Stimulated activated CD8-positive, alpha-beta memory T cell treated with anti-CD3 and anti-CD28 coated beads, Interleukin-4, amount 100 ng/mL, for 48 hours (primary cell): Measurements from ENCODE around the gene GGACT.

ENCODE experiments used
- DNase-seq: peaks from one replicate; pipeline ENCODE4 v3.0.0-alpha.2; 2020

GGACT gene

DNA sequence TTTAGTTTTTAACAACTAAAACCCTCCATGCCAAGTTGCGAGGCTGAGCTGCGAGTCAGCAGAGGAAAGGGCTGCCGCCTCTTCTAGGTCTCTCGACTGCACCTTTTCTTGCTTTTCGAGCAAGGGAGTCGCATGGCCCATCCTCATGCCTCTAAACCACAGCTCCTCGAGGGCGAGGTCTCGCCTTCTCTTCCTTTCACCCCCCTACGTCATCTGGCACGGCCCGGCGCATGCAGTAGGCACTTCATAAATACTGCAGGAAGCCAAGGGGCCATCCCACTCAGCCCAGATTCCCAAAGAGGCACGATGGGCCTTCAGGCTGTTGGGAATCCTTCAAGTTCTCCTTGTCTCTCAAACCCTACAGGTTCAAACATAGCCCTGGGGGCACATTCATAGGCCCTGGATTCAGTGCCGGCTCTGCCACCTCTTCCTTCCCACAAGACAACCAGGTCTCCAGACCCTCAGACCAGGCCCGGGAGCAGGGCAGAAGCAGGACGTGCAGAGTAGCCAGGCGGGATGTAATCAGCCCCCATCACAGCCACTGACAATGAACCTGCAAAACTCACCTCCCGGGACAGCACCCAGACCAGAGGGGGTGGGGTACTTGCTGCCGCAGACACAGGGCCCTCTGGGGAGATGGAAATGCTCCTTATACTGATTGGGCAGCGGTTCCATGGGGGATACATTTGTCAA lies 41.7 kb downstream of the GGACT start:
- DNase-seq: no peak

DNA sequence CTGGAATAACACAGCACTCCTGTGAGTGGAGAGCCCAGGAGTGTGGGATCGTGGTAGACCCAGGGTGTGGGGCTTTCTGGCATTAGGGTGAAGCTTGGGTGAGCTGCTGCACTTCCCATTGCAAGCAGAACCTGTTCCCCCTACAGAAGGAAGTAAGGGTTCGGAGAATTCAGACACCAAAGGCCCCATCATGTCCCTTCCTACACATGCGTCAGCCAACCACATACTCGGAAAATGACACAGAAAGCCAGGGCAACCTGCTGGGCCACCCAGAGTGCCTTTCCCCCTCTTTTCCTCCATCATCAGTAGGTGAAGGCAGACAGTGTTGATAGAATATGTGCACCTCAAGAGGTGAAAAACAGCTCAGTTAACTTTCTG lies 42.9 kb downstream of the GGACT start:
- no peak for DNase-seq

DNA sequence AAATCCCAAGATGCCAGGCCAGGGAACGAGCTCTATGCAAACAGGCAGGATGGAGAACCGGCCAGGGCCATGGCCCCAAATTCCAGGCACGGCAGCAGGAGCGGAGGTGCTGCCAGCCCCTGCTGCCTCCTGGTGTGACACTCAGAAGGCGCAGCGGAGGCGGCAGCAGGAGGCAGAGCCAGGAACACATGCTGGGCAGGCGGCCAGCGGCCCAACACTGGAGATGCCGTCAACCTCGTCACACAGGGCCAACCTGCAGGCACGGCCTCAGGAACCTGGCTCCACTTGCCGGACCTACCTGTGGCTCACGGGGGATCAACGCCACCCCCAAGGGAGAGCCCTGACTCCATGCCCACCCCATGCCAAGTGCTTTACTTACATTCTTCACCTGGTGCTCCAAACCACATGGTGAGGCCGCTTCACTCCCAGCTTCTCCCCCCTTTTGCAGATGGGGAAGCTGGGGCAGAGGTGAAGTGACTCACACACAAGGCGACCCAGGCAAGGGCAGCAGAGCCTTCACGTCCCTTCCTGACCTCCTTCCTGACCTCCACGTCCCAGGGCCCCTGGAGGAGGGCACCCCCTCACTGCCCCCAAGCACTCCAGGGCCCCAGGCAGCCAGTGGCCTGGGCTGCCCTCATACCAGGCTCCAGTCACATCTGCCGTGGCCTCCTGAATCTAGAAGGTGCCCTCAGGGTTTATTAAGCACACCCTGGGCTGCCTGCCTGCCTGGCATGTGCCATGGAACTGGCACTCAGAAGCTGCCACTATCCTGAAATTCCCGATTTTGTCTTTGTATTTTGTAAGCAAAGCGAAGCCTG lies 43.5 kb downstream of the GGACT start:
- DNase-seq: no peak

DNA sequence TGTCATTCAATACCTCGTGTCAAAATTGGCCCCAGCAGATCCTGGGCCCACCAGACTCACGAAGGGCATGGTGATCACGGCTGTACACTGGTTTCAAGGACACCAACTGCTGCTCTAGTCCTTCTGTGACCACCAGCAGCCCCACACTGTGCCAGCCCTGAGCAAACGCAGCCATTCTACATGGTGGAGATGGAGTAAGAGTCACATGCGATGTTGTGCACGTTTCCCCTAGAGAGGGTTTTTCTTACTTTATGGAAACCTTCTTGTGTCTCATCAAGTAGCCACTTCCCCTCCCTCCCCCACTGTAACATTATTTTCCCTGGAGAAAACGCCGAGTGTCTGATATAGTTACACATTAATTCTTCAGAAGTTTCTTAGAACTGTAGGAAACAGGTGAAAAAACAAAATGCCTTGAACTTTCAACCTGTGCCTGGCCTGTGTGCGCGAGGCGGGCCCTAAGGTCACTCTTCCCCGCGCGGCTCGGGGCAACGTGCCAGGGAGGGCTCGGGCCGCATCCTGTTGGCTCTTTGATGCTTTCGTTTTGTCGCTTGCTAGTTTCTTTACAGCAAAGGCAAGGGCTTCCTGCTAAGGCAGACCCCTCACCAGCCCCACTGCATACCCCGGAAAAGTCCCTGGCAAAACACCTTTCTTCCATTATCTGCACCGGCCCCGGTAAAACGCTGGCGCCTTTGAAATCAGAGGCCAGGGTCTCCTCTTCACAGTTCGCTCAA lies 44.6 kb downstream of the GGACT start:
- DNase-seq: no peak

GRCh38 chr13:100542826-100543156 lies 45.8 kb downstream of the GGACT start:
- no peak for DNase-seq

- no peak for DNase-seq
Measured at GRCh38 chr13:100541897-100542825, 46.4 kb downstream of the GGACT start.

GRCh38 chr13:100540621-100541020 lies 48.0 kb downstream of the GGACT start:
- DNase-seq: no peak

GRCh38 chr13:100537951-100538462 lies 50.6 kb downstream of the GGACT start:
- DNase-seq: no peak

- no peak for DNase-seq
Measured at GRCh38 chr13:100537486-100537885, 51.1 kb downstream of the GGACT start.

GRCh38 chr13:100536643-100537180 lies 51.9 kb downstream of the GGACT start:
- DNase-seq: no peak

- no peak for DNase-seq
Measured at GRCh38 chr13:100535426-100536135, 53.0 kb downstream of the GGACT start.

DNA sequence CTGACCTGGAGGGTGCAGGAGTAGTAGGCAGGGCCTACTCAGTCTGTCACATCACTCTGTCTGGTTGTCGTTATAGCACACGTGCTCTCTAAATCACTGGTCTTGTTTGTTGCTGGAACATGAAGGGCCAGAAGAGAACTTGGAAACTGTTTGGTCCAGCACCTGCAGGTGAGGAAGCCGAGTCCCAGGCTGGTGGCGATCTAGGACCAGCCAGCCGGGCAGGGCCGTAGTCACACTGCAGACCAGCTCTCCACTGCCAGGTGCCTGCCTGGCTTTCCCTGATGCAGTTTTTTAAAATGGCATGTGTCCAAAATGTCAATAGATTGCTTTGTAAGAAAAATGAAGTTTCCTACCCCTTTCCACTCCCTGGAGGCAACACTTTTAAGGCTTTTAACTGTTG lies 53.7 kb downstream of the GGACT start:
- no peak for DNase-seq

- no peak for DNase-seq
Measured at GRCh38 chr13:100534147-100534843, 54.3 kb downstream of the GGACT start.

DNA sequence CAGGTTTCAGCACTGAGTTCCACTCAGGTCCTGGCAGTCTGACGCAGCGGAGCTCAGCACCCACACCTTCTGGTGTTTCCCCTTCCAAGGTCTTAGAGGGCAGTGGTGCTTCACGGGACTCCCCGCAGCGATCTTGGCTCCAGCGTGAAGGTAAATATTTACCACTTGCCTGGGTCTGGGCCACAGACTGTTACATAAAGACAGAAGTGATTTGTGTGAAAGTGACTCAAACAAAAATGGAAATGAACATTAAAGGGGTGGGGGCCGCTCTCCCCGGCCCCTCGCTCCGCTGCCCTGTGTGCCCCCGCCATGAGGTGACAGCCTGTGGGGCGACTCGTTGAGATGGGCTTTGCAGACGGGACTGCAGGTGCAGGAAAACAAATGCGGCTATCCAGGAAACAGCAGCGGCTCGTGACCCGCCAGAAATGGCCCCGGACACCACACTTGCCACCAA lies 55.0 kb downstream of the GGACT start:
- DNase-seq: no peak

DNA sequence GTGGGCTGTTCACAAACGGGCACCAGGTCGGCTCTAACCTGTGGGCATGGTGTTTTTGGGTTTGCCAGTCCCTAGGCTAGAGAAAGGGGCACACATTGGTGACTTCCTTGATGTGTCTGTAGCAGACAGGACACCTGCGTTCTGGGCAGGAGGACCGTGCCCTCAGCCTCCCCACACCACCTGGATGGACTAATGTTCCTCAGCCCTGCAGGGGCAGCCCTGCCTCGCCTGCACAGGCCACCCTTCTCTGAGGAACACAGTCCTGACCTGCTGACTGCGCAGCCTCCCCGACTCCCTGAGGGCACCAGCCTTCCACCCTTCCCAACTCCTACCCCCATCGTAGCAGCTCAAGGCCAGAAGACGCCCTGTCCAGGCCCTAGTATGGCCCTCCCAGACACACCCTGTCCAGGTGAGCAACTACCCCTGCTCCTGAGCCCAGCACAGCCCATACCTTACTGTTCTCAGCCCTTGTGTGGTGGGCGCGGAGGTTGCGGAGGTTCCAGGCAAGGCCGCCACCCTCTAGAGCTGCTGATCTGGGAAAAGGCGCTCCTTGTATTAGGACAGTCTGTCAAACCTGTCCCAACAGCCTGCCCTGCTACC lies 55.7 kb downstream of the GGACT start:
- no peak for DNase-seq

- peak; percentile 8 for DNase-seq
Measured at GRCh38 chr13:100532090-100532766, 56.4 kb downstream of the GGACT start.

DNA sequence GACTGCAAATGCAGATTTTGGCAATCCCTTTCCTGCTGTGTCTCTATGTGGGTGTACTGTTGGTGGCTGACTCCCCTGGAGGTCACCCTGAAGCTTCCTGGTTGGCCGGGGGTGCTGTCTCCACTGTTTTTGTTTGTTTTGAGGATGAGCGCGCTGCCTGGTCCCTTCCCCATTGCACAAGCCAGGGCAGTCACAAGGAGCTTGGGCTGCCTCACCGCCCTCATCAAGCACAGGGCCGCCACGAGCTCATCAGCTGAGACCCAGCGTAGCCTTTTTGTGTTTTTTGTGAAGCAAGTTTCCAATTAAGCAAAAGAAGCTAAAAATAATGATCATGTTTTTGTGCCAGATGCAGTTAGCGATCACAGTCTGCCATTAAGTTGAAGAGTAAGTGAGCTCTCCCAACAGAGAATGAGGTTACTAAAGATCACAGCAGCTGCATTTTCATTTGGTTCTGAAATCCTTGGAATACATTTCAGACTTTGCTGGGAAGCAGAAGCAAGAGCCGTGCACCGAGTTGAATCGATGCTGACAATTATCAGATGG lies 57.8 kb downstream of the GGACT start:
- peak; percentile 17 for DNase-seq

DNA sequence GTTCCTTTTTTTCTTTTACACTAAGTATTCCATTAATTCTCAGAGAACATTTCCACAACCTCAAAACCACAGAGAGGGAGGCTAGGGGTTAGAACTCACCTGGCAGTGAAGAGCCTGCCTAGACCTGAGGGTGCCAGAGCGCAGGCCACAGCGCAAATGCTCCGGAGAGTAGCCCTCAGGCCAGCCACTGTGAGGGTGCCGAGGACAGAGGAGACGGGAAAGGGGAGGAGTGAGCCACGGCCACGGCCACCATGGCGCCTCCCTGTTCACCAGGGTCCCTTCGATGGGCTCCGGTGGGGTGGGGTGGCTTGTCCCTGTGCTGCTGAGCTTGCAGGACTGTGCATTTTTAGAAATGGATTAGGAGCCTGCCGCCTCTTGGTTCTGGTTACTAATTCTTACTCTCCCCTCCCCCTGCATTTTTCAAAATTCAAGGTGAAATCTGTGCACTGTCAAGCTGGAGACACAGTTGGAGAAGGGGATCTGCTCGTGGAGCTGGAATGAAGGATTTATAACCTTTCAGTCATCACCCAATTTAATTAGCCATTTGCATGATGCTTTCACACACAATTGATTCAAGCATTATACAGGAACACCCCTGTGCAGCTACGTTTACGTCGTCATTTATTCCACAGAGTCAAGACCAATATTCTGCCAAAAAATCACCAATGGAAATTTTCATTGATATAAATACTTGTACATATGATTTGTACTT lies 58.8 kb downstream of the GGACT start:
- no peak for DNase-seq

DNA sequence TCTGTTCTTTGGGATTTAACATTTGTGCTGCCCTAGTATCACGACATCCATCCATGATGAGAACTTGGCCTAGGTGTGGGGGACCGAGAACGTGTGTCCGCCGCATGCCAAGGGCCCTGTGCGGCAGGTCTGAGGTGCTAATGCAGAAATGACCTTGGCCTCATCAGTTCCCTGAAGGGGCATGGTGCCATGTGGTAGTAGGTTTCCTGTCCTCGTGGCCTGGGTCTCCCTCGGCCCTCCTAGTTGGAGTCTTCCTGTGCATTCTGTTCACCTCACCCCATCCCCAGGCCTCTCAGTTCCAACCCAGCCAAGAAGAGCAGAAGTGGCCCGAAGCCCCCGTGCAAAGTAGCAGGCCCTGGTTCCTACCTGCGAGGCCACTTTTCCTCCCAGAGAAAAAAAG lies 59.8 kb downstream of the GGACT start:
- no peak for DNase-seq
